Neural cell (in vitro differentiated cells): ENCODE data around the gene IFT122. TPM values are rescaled to one million over a fixed set of nuclear protein-coding genes. Genes with fewer than 3 reads are reported as not detected.

Experiments used
- H2AFZ ChIP-seq: fragments of 200-600, 300-800 bp; sonication (generic), shearing (Covaris generic); 2 replicates; pipeline ENCODE4 v1.6.0; 2014; ENCODE audit warnings: low read depth, mild to moderate bottlenecking, antibody characterized with exemption, low read length, moderate library complexity
- H3F3A ChIP-seq: fragments of 200-600 bp; shearing (Covaris generic); 2 replicates; pipeline ENCODE4 v1.6.1; 2016; ENCODE audit warnings: mild to moderate bottlenecking, moderate library complexity, mixed read lengths, antibody characterized with exemption, low read length; ENCODE audit not compliant: insufficient read depth, poor library complexity, severe bottlenecking
- H3K27ac ChIP-seq: fragments of 200-600, 300-800 bp; sonication (generic), shearing (Covaris generic); 2 replicates; pipeline ENCODE4 v1.5.1; 2014; ENCODE audit warnings: mild to moderate bottlenecking, low read length, moderate library complexity
- H3K27me3 ChIP-seq: fragments of 300-800, 200-600 bp; sonication (generic), shearing (Covaris generic); 2 replicates; pipeline ENCODE4 v1.6.0; 2014; ENCODE audit warnings: mild to moderate bottlenecking, low read depth, low read length, moderate library complexity; ENCODE audit not compliant: insufficient read depth
- H3K36me3 ChIP-seq: fragments of 300-800, 200-600 bp; sonication (generic), shearing (Covaris generic); 2 replicates; pipeline ENCODE4 v1.5.1; 2014; ENCODE audit warnings: mild to moderate bottlenecking, antibody characterized with exemption, low read length, moderate library complexity; ENCODE audit not compliant: insufficient read depth
- H3K4me2 ChIP-seq: fragments of 300-800, 200-600 bp; sonication (generic), shearing (Covaris generic); 2 replicates; pipeline ENCODE4 v1.6.0; 2014; ENCODE audit warnings: mild to moderate bottlenecking, low read length
- H3K4me3 ChIP-seq: fragments of 300-800, 200-600 bp; sonication (generic), shearing (Covaris generic); 2 replicates; pipeline ENCODE4 v1.5.1; 2014; ENCODE audit warnings: mild to moderate bottlenecking, low read length, moderate library complexity
- H3K79me2 ChIP-seq: fragments of 200-600 bp; shearing (Covaris generic); replicated peaks from 2 replicates; pipeline ENCODE4 v1.6.0; 2014; ENCODE audit warnings: mild to moderate bottlenecking, low read length, moderate library complexity; ENCODE audit not compliant: insufficient read depth
- H3K9ac ChIP-seq: fragments of 300-800, 200-600 bp; sonication (generic), shearing (Covaris generic); 2 replicates; pipeline ENCODE4 v1.6.1; 2016; ENCODE audit warnings: mild to moderate bottlenecking, low read length, mixed read lengths
- H3K9me2 ChIP-seq: fragments of 200-600 bp; shearing (Covaris generic); 2 replicates; pipeline ENCODE4 v1.6.1; 2016; ENCODE audit warnings: mild to moderate bottlenecking, low read length, mixed read lengths; ENCODE audit not compliant: insufficient read depth
- H3K9me3 ChIP-seq: fragments of 200-600, 300-800 bp; sonication (generic), shearing (Covaris generic); 2 replicates; pipeline ENCODE4 v1.6.1; 2016; ENCODE audit warnings: mild to moderate bottlenecking, mixed run types, low read length, moderate library complexity, mixed read lengths
- H4K20me1 ChIP-seq: fragments of 200-600 bp; shearing (Covaris generic); 2 replicates; pipeline ENCODE4 v1.6.1; 2016; ENCODE audit warnings: mild to moderate bottlenecking, mixed run types; ENCODE audit not compliant: insufficient read depth
- EP300 ChIP-seq: fragments of 450-650 bp; conservative IDR thresholded peaks from 2 replicates; pipeline ENCODE4 v1.6.1; 2014; ENCODE audit warnings: antibody characterized with exemption, mild to moderate bottlenecking, moderate library complexity; ENCODE audit not compliant: poor library complexity, severe bottlenecking
- EZH2 ChIP-seq: fragments of 200-600, 300-800 bp; shearing (Covaris generic), sonication (generic); IDR thresholded peaks from 2 replicates; pipeline ENCODE4 v1.6.1; 2014; ENCODE audit warnings: antibody characterized with exemption, low read length, borderline replicate concordance, mild to moderate bottlenecking; ENCODE audit not compliant: insufficient read depth, poor library complexity, severe bottlenecking
- MXI1 ChIP-seq: fragments of 450-650 bp; conservative IDR thresholded peaks from 2 replicates; pipeline ENCODE4 v1.6.1; 2014; ENCODE audit warnings: antibody characterized with exemption, mild to moderate bottlenecking; ENCODE audit not compliant: poor library complexity, severe bottlenecking
- POLR2AphosphoS5 ChIP-seq: IDR thresholded peaks from 2 replicates; pipeline ENCODE4 v1.6.1; 2012
- RAD21 ChIP-seq: fragments of 450-650 bp; conservative IDR thresholded peaks from 2 replicates; pipeline ENCODE4 v1.6.1; 2014; ENCODE audit warnings: antibody characterized with exemption, mild to moderate bottlenecking, moderate library complexity
- SMC3 ChIP-seq: fragments of 450-650 bp; conservative IDR thresholded peaks from 2 replicates; pipeline ENCODE4 v1.6.1; 2014; ENCODE audit warnings: antibody characterized with exemption, mild to moderate bottlenecking, moderate library complexity; ENCODE audit not compliant: poor library complexity
- TAF1 ChIP-seq: IDR thresholded peaks from 2 replicates; pipeline ENCODE4 v1.6.1; 2012; ENCODE audit warnings: low read depth
- polyA plus RNA-seq: library from polyadenylated mRNA; depleted of rRNA; stranded (reverse); fragments of >200 nt; gene quantifications from 2 replicates; pipeline ENCODE4 v1.2.3, GENCODE V29; 2014
- TF ChIP-seq, protein P1 (sequence below): IDR thresholded peaks from 2 replicates; pipeline ENCODE4 v1.6.1; 2012; ENCODE audit warnings: borderline replicate concordance
- TF ChIP-seq, protein P2 (sequence below): fragments of 450-650 bp; IDR thresholded peaks from 2 replicates; pipeline ENCODE4 v1.5.1; 2014; ENCODE audit warnings: antibody characterized with exemption, mild to moderate bottlenecking, moderate library complexity; ENCODE audit not compliant: poor library complexity, severe bottlenecking

Gene IFT122
- polyA plus RNA-seq, 1 donor from 2014 or later: 28.3 TPM

GRCh38 chr3:129548104-129548965 lies 108.3 kb downstream of the IFT122 start:
- Histone ChIP-seq H2AFZ (no peak overlapping the region), H3K4me2 (no peak overlapping the region), H3K36me3 (no peaks in the 10 kb centered on the region), H3K79me2 (no peaks in the 10 kb centered on the region), H3K9ac (no peak overlapping the region), H3F3A (no peaks in the 10 kb centered on the region), H4K20me1 (no peaks in the 10 kb centered on the region), H3K27me3 (no peaks in the 10 kb centered on the region), H3K27ac (no peak overlapping the region), H3K4me3 (no peak overlapping the region), H3K9me3 (no peaks in the 10 kb centered on the region), H3K9me2 (no peaks in the 10 kb centered on the region)
- TF ChIP-seq POLR2AphosphoS5 (no peak), EZH2 (no peak), RAD21 (no peak), TAF1 (no peak), MXI1 (no peak), SMC3 (no peak)
- TF ChIP-seq, protein P1, sequence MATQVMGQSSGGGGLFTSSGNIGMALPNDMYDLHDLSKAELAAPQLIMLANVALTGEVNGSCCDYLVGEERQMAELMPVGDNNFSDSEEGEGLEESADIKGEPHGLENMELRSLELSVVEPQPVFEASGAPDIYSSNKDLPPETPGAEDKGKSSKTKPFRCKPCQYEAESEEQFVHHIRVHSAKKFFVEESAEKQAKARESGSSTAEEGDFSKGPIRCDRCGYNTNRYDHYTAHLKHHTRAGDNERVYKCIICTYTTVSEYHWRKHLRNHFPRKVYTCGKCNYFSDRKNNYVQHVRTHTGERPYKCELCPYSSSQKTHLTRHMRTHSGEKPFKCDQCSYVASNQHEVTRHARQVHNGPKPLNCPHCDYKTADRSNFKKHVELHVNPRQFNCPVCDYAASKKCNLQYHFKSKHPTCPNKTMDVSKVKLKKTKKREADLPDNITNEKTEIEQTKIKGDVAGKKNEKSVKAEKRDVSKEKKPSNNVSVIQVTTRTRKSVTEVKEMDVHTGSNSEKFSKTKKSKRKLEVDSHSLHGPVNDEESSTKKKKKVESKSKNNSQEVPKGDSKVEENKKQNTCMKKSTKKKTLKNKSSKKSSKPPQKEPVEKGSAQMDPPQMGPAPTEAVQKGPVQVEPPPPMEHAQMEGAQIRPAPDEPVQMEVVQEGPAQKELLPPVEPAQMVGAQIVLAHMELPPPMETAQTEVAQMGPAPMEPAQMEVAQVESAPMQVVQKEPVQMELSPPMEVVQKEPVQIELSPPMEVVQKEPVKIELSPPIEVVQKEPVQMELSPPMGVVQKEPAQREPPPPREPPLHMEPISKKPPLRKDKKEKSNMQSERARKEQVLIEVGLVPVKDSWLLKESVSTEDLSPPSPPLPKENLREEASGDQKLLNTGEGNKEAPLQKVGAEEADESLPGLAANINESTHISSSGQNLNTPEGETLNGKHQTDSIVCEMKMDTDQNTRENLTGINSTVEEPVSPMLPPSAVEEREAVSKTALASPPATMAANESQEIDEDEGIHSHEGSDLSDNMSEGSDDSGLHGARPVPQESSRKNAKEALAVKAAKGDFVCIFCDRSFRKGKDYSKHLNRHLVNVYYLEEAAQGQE: no peak

DNA sequence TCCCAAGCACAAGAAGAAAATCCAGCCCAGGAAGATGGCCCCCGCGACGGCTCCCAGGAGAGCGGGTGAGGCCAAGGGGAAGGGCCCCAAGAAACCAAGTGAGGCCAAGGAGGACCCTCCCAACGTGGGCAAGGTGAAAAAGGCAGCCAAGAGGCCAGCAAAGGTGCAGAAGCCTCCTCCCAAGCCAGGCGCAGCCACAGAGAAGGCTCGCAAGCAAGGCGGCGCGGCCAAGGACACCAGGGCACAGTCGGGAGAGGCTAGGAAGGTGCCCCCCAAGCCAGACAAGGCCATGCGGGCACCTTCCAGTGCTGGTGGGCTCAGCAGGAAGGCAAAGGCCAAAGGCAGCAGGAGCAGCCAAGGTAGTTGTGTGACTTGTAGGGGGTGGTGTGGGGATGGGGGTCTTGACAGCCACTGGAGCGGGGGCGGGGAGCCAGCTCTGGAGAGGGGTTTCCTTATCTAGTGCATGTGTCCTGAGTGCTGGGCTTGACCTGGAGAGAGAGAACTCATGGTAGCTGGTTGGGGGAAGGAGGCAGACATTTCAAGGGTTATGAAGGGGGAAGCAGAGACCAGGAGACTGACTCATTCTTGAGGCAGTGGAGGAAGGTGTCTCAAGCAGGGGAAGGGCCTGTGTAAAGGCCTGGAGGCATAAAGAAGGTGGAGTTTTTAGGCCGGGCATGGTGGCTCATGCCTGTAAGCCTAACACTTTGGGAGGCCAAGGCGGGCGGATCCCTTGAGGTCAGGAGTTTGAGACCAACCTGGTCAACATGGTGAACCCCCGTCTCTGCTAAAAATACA lies 109.2 kb downstream of the IFT122 start:
- TF ChIP-seq, protein P1: no peak
- TF ChIP-seq MXI1: no peak
- no peak for TF ChIP-seq TAF1
- TF ChIP-seq RAD21: no peak
- TF ChIP-seq, protein P2, sequence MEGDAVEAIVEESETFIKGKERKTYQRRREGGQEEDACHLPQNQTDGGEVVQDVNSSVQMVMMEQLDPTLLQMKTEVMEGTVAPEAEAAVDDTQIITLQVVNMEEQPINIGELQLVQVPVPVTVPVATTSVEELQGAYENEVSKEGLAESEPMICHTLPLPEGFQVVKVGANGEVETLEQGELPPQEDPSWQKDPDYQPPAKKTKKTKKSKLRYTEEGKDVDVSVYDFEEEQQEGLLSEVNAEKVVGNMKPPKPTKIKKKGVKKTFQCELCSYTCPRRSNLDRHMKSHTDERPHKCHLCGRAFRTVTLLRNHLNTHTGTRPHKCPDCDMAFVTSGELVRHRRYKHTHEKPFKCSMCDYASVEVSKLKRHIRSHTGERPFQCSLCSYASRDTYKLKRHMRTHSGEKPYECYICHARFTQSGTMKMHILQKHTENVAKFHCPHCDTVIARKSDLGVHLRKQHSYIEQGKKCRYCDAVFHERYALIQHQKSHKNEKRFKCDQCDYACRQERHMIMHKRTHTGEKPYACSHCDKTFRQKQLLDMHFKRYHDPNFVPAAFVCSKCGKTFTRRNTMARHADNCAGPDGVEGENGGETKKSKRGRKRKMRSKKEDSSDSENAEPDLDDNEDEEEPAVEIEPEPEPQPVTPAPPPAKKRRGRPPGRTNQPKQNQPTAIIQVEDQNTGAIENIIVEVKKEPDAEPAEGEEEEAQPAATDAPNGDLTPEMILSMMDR: no peak
- TF ChIP-seq SMC3: no peak
- no peak for TF ChIP-seq POLR2AphosphoS5
- TF ChIP-seq EP300: no peak
- no peak for TF ChIP-seq EZH2
- Histone ChIP-seq H3K27ac (no peak overlapping the region), H3K9me3 (no peaks in the 10 kb centered on the region), H3K4me2 (no peak overlapping the region), H3K27me3 (no peaks in the 10 kb centered on the region), H3F3A (no peaks in the 10 kb centered on the region), H4K20me1 (no peaks in the 10 kb centered on the region), H3K36me3 (no peaks in the 10 kb centered on the region), H3K79me2 (no peaks in the 10 kb centered on the region), H2AFZ (no peak overlapping the region), H3K9ac (no peak overlapping the region), H3K9me2 (no peaks in the 10 kb centered on the region), H3K4me3 (no peak overlapping the region)
